Thyroid gland (tissue), 4 donors: ENCODE results near the gene ATP6V0A1. TPM values are rescaled to one million over a fixed set of nuclear protein-coding genes. Genes with fewer than 3 reads are reported as not detected.
A peak's percentile ranks its signal among the peaks of the same experiment; 100 is the strongest.

ENCODE experiments used
- DNase-seq, 2 donors: peaks; one replicate each; pipeline ENCODE4 v3.0.0-alpha.2; 2019
- H3K27ac ChIP-seq, 3 donors: fragments of 200-600 bp; sonication (generic); 1 replicate in 2 of 3; 2 replicates in 1 of 3; pipeline ENCODE4 v1.5.1; 2016 to 2019; ENCODE audit warnings: mild to moderate bottlenecking in 1 of 3, moderate library complexity in 1 of 3
- H3K27me3 ChIP-seq: fragments of 200-600 bp; sonication (generic); one replicate; pipeline ENCODE4 v1.5.1; 2019
- H3K36me3 ChIP-seq, 2 donors: fragments of 200-600 bp; sonication (generic); one replicate each; pipeline ENCODE4 v1.5.1; 2016 to 2019
- H3K4me1 ChIP-seq, 2 donors: fragments of 200-600 bp; sonication (generic); one replicate each; pipeline ENCODE4 v1.5.1; 2017 to 2019
- H3K4me3 ChIP-seq, 3 donors: fragments of 200-600 bp; sonication (generic); replicated peaks in 1 of 3; 1 replicate in 2 of 3; 2 replicates in 1 of 3; pipeline ENCODE4 v1.5.1; 2016; ENCODE audit warnings: mild to moderate bottlenecking in 1 of 3
- H3K9me3 ChIP-seq: fragments of 200-600 bp; sonication (generic); one replicate; pipeline ENCODE4 v1.5.1; 2017
- CTCF ChIP-seq, 6 experiments: fragments of 200-600 bp in 3 of 6; fragments of 450-650 bp in 3 of 6; sonication (generic) in 3 of 6; IDR thresholded peaks; one replicate each; pipeline ENCODE4 v1.5.1; 2016 to 2019; ENCODE audit warnings: antibody characterized with exemption in 6 of 6, mild to moderate bottlenecking in 2 of 6, inconsistent platforms in 1 of 6, moderate library complexity in 1 of 6
- POLR2A ChIP-seq, 2 donors: fragments of 450-650 bp; IDR thresholded peaks; one replicate each; pipeline ENCODE4 v1.6.1; 2017; ENCODE audit warnings: antibody characterized with exemption in 2 of 2, mild to moderate bottlenecking in 2 of 2, moderate library complexity in 1 of 2
- WGBS, 2 donors: methylation state at CpG; one replicate each; pipeline ENCODE4 v1.1.5; 2017; 5-methylcytosine and 5-hydroxymethylcytosine counted together
- intact Hi-C: fragments of 100-400 bp; cut with DNase I; formaldehyde crosslinking; loops from one replicate; pipeline ENCODE4 v1.15.1; 2023
- total RNA-seq, 4 donors: library from RNA; depleted of rRNA; stranded (reverse); fragments of >200 nt; gene quantifications; one replicate each; pipeline ENCODE4 v1.2.3, GENCODE V29; 2016

ATP6V0A1 gene
- total RNA-seq, 4 donors from 2014 or later: 75.5 to 195 (median 121) TPM

GRCh38 chr17:42535155-42536047 lies 76.7 kb downstream of the ATP6V0A1 start:
- intact Hi-C loops: no loop called here
- H3K36me3 ChIP-seq: peaks cover 9 to 11% of the 10 kb centered on the region in 2 donors

GRCh38 chr17:42536048-42536371 lies 77.3 kb downstream of the ATP6V0A1 start, which contains the start of gene NAGLU:
Gene NAGLU, plus strand, starts transcription at chr17:42536241. Its CDS starts 32 bp downstream, at chr17:42536273.
- TF ChIP-seq POLR2A (IDR thresholded peaks at IDR 0.05) (peak; percentile 63 to 90), CTCF (IDR thresholded peaks at IDR 0.05) (peak in 1 of 6 experiments; percentile 4)
- WGBS, 2 donors: 2% methylated on average over 9 of the region's 40 CpGs; no CpG with 5 or more reads in 1 of the 2 donors
- intact Hi-C loops: no loop called here
- Histone ChIP-seq H3K9me3 (no peaks in the 10 kb centered on the region), H3K4me3 (peak within 1 kb of the TSS; percentile 22 to 42 (median 37)), H3K27ac (peak within 1 kb of the TSS; percentile 81 to 92 (median 89)), H3K36me3 (peaks cover 9 to 11% of the 10 kb centered on the region in 2 donors), H3K4me1 (peaks cover 8 to 26% of the 10 kb centered on the region in 2 donors), H3K27me3 (no peaks in the 10 kb centered on the region)
- peak; percentile 98 for DNase-seq

More at GRCh38 chr17:42535155-42536047, 76.7 kb downstream of the ATP6V0A1 start:
- no peaks in the 10 kb centered on the region for H3K9me3 ChIP-seq
- peaks cover 8 to 32% of the 10 kb centered on the region in 2 donors for H3K4me1 ChIP-seq
- peak overlapping the region; percentile 81 to 92 (median 89) for H3K27ac ChIP-seq
- no peak for TF ChIP-seq CTCF (IDR thresholded peaks at IDR 0.05)
- TF ChIP-seq POLR2A (IDR thresholded peaks at IDR 0.05): no peak
- no peaks in the 10 kb centered on the region for H3K27me3 ChIP-seq
- H3K4me3 ChIP-seq: peak overlapping the region; percentile 22 to 37 (median 31)
- DNase-seq: no peak
- 47 to 49% methylated on average over 26 of the region's 26 CpGs for WGBS, 2 donors

- DNase-seq: peak; percentile 87 to 88
- intact Hi-C loops: no loop called here
- WGBS, 2 donors: 4 to 5% methylated on average over 17 to 18 of the region's 65 CpGs
Measured at GRCh38 chr17:42536372-42537155, 77.9 kb downstream of the ATP6V0A1 start.

GRCh38 chr17:42537156-42537805 lies 78.6 kb downstream of the ATP6V0A1 start:
- WGBS, 2 donors: 88 to 90% methylated on average over 23 to 28 of the region's 31 CpGs
- Histone ChIP-seq H3K27me3 (no peaks in the 10 kb centered on the region), H3K4me3 (peak overlapping the region in 2 of 3 donors; percentile 22 to 37), H3K27ac (peak overlapping the region in 2 of 3 donors; percentile 89 to 92), H3K9me3 (no peaks in the 10 kb centered on the region), H3K36me3 (peaks cover 11 to 12% of the 10 kb centered on the region in 2 donors), H3K4me1 (peaks cover 8 to 22% of the 10 kb centered on the region in 2 donors)
- intact Hi-C loops: no loop called here
- TF ChIP-seq CTCF (IDR thresholded peaks at IDR 0.05) (no peak), POLR2A (IDR thresholded peaks at IDR 0.05) (no peak)
- no peak for DNase-seq

More at GRCh38 chr17:42536372-42537155, 77.9 kb downstream of the ATP6V0A1 start:
- Histone ChIP-seq H3K27ac (peak overlapping the region; percentile 59 to 92 (median 89)), H3K9me3 (no peaks in the 10 kb centered on the region), H3K27me3 (no peaks in the 10 kb centered on the region), H3K36me3 (peaks cover 11 to 12% of the 10 kb centered on the region in 2 donors), H3K4me3 (peak overlapping the region; percentile 22 to 42 (median 37)), H3K4me1 (peaks cover 8 to 23% of the 10 kb centered on the region in 2 donors)
- peak in 2 of 6 experiments; percentile 7 to 9 for TF ChIP-seq CTCF (IDR thresholded peaks at IDR 0.05)
- TF ChIP-seq POLR2A (IDR thresholded peaks at IDR 0.05): peak in 1 of 2 donors; percentile 38
